AG04450 (cell line): ENCODE results near the gene PAN2. TPM values are rescaled to one million over a fixed set of nuclear protein-coding genes. Genes with fewer than 3 reads are reported as not detected.
"Not testable (repeated sequence)": the region's sequence is repeated elsewhere in the genome, so short reads cannot be mapped to it uniquely, and the experiment has no call there.

Source experiments
- CTCF ChIA-PET: fragments of 300-600, 350-600 bp; formaldehyde crosslinking; extraction: SDS; loops from one replicate; lab custom pipeline; 2022; ENCODE audit warnings: antibody characterized with exemption, inconsistent platforms; lab: Charles Lee
- POLR2A ChIA-PET: fragments of 350-600 bp; formaldehyde crosslinking; extraction: SDS; loops from one replicate; lab custom pipeline; 2021; ENCODE audit warnings: antibody characterized with exemption, inconsistent platforms; lab: Yijun Ruan, JAX
- DNase-seq: peaks from one replicate; pipeline ENCODE4 v3.0.0-alpha.2; 2011; ENCODE audit warnings: low read depth, low spot score
- H3K27ac ChIP-seq: one replicate; pipeline ENCODE4 v1.5.1; 2012; ENCODE audit warnings: low read depth, low read length, control low read depth
- H3K27me3 ChIP-seq: one replicate; pipeline ENCODE4 v1.6.0; 2012; ENCODE audit warnings: low read length; ENCODE audit not compliant: control insufficient read depth, insufficient read depth
- H3K4me3 ChIP-seq: 2 replicates; pipeline ENCODE4 v1.5.1; 2011; ENCODE audit warnings: mild to moderate bottlenecking, low read depth, low read length, control low read depth
- H3K9me3 ChIP-seq: 2 replicates; pipeline ENCODE4 v1.5.1; 2012; ENCODE audit warnings: low read length; ENCODE audit not compliant: control insufficient read depth, insufficient read depth
- CTCF ChIP-seq: IDR thresholded peaks from 2 replicates; pipeline ENCODE4 v1.5.1; 2011; ENCODE audit warnings: low read depth, low read length, control low read depth, inconsistent platforms
- polyA plus RNA-seq: library from polyadenylated mRNA; depleted of rRNA; stranded (reverse); fragments of >200 nt; gene quantifications from 2 replicates; pipeline ENCODE4 v1.2.3, GENCODE V29; 2011

PAN2 gene
- polyA plus RNA-seq, 1 experiment = 18.5 TPM

GRCh38 chr12:56336361-56337167 is 2.8 kb upstream of the PAN2 start:
- Histone ChIP-seq H3K27me3 (no peaks in the 10 kb centered on the region), H3K27ac (no peak overlapping the region), H3K9me3 (no peaks in the 10 kb centered on the region), H3K4me3 (no peak overlapping the region)
- DNase-seq = no peak
- POLR2A ChIA-PET = interaction anchor here (0.6 kb wide), 1 partner anchor 261 kb away, joined by 4 read pairs; no protein-coding TSS in a partner anchor
- CTCF ChIA-PET = interaction anchor here (0.7 to 1.2 kb wide), 3 partner anchors 45 to 130 kb away, joined by 3 to 4 read pairs (median 3); no protein-coding TSS in a partner anchor
- no peak for TF ChIP-seq CTCF

DNA sequence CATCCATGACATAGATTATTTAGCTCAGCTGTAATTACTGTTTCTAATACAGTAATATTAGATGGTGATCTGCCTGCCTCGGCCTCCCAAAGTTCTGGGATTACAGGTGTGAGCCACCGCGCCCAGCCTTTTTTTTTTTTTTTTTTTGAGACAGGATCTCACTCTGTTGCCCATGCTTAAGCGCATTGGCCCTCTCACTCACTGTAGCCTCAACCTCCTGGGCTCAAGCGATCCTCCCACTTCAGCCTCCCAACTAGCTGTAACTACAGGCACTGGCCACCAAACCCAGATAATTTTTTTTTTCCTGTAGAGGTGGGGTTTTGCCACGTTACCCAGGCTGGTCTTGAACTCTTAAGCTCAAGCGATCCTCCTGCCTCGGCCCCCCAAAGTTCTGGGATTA is 1.7 kb upstream of the PAN2 start:
- CTCF ChIA-PET = interaction anchor here (1.2 kb wide), 2 partner anchors 128 to 129 kb away, joined by 3 to 4 read pairs; no protein-coding TSS in a partner anchor
- H3K4me3 ChIP-seq, H3K27me3 ChIP-seq, H3K9me3 ChIP-seq, POLR2A ChIA-PET, DNase-seq, H3K27ac ChIP-seq: not testable (repeated sequence)

GRCh38 chr12:56334490-56334793 is 642 bp upstream of the PAN2 start:
- H3K9me3 ChIP-seq = no peaks in the 10 kb centered on the region
- no peak for DNase-seq
- no peaks in the 10 kb centered on the region for H3K27me3 ChIP-seq
- peak overlapping the region; percentile 91 for H3K27ac ChIP-seq
- TF ChIP-seq CTCF = no peak
- ChIA-PET CTCF (interaction anchor here (0.6 to 2.7 kb wide), 4 partner anchors 15 to 239 kb away, joined by 3 to 12 read pairs (median 6); no protein-coding TSS in a partner anchor), POLR2A (interaction anchor here (2.1 kb wide), 1 partner anchor 18 kb away, joined by 13 read pairs; the partner anchor contains the start of gene CNPY2)
- peak overlapping the region; percentile 67 for H3K4me3 ChIP-seq

- no peak for DNase-seq
- CTCF ChIA-PET = interaction anchor here (0.6 to 2.7 kb wide), 4 partner anchors 12 to 131 kb away, joined by 5 to 7 read pairs (median 5); no protein-coding TSS in a partner anchor
- no peak for TF ChIP-seq CTCF
- POLR2A ChIA-PET = interaction anchor here (1.0 to 2.1 kb wide), 3 partner anchors 17 to 116 kb away, joined by 5 to 13 read pairs (median 7); partner anchors contain the start of genes CNPY2, STAT2 and TIMELESS
- Histone ChIP-seq H3K27me3 (no peaks in the 10 kb centered on the region), H3K27ac (peak overlapping the region; percentile 91), H3K4me3 (peak overlapping the region; percentile 67), H3K9me3 (no peaks in the 10 kb centered on the region)
Measured at GRCh38 chr12:56333197-56333678, 562 bp downstream of the PAN2 start.

DNA sequence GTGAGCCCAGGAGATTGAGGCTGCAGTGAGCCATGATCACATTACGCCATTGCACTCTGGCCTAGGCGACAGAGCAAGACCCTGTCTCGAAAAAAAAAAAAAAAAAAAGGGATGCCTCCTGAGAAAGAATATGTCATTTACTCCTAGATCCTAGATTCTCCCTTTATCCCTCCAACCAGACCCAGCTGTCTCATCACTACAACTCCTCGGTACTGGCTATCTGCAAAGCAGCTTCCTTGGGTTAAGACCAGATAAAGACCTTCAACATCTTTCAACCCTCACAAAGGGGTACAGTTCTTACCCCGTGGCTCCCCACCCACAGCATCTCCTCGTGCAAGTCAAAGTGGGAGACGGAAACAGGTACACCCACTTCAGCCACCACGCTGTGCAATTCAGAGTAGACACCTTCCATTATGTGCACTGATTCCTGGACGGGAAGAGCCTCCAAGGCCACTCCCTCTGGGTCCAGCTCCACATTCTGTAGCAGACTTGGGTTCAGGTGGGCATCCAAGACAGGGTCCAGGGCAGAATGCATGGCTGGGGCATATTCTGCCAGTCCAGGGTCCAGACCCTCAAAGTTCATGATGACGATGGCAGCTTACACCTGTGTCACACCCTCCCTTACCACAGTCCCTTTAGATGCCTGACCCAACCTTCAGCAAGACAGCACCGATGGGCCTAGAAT is 1.1 kb downstream of the PAN2 start:
- DNase-seq = no peak
- no peaks in the 10 kb centered on the region for H3K27me3 ChIP-seq
- H3K9me3 ChIP-seq = no peaks in the 10 kb centered on the region
- peak overlapping the region; percentile 67 for H3K4me3 ChIP-seq
- no peak overlapping the region for H3K27ac ChIP-seq
- TF ChIP-seq CTCF = no peak
- POLR2A ChIA-PET = interaction anchor here (0.6 to 2.1 kb wide), 3 partner anchors 16 to 117 kb away, joined by 3 to 13 read pairs (median 5); partner anchors contain the start of genes CNPY2 and TIMELESS
- CTCF ChIA-PET = interaction anchor here (0.6 to 2.7 kb wide), 4 partner anchors 13 to 207 kb away, joined by 4 to 7 read pairs (median 5); no protein-coding TSS in a partner anchor
